HepG2 (cell line): ENCODE results near the gene CNEP1R1. TPM values are rescaled to one million over a fixed set of nuclear protein-coding genes. Genes with fewer than 3 reads are reported as not detected.

Source experiments
- BCL6 ChIP-seq: IDR thresholded peaks from 2 replicates; pipeline ENCODE4 v1.6.1; 2016; ENCODE audit warnings: missing genetic modification reagents, missing compliant biosample characterization
- CBX5 ChIP-seq: sonication (generic); formaldehyde crosslinking; IDR thresholded peaks from 2 replicates; pipeline ENCODE4 v1.4.0; 2020; ENCODE audit warnings: missing genetic modification reagents, borderline replicate concordance
- CEBPG ChIP-seq: IDR thresholded peaks from 2 replicates; pipeline ENCODE4 v1.6.1; 2016
- CTCF ChIP-seq: sonication (generic); formaldehyde crosslinking; IDR thresholded peaks from 2 replicates; pipeline ENCODE4 v1.5.0; 2020; ENCODE audit warnings: mild to moderate bottlenecking, missing genetic modification reagents, moderate library complexity
- DPF2 ChIP-seq: sonication (generic); formaldehyde crosslinking; IDR thresholded peaks from 2 replicates; pipeline ENCODE4 v1.4.0; 2020; ENCODE audit warnings: mild to moderate bottlenecking, low read depth, missing genetic modification reagents, borderline replicate concordance
- FOXK1 ChIP-seq: sonication (generic); formaldehyde crosslinking; IDR thresholded peaks from 2 replicates; pipeline ENCODE4 v1.4.0; 2020; ENCODE audit warnings: low read depth, missing genetic modification reagents, borderline replicate concordance
- FOXK2 ChIP-seq: fragments of 450-650 bp; IDR thresholded peaks from 2 replicates; pipeline ENCODE4 v1.6.1; 2016
- HNRNPL ChIP-seq: fragments of 200-400 bp; formaldehyde crosslinking; IDR thresholded peaks from 2 replicates; pipeline ENCODE4 v1.6.1; 2017; ENCODE audit warnings: mild to moderate bottlenecking, low read depth, low read length
- HOXA9 ChIP-seq: sonication (generic); formaldehyde crosslinking; IDR thresholded peaks from 2 replicates; pipeline ENCODE4 v1.8.1; 2022; ENCODE audit warnings: missing genetic modification reagents, mild to moderate bottlenecking, moderate library complexity, borderline replicate concordance
- MAF1 ChIP-seq: sonication (generic); formaldehyde crosslinking; IDR thresholded peaks from 2 replicates; pipeline ENCODE4 v1.5.0; 2020; ENCODE audit warnings: missing genetic modification reagents, borderline replicate concordance
- MED8 ChIP-seq: sonication (generic); formaldehyde crosslinking; IDR thresholded peaks from 2 replicates; pipeline ENCODE4 v1.8.1; 2023; ENCODE audit warnings: mild to moderate bottlenecking, missing genetic modification reagents; ENCODE audit not compliant: insufficient replicate concordance
- NFE2L2 ChIP-seq: fragments of 150-350 bp; IDR thresholded peaks from 2 replicates; pipeline ENCODE4 v1.6.1; 2014; ENCODE audit warnings: low read length
- PBX2 ChIP-seq: IDR thresholded peaks from 2 replicates; pipeline ENCODE4 v1.6.1; 2016; ENCODE audit warnings: control low read depth
- POGK ChIP-seq: sonication (generic); formaldehyde crosslinking; conservative IDR thresholded peaks from 2 replicates; pipeline ENCODE4 v1.8.0; 2022; ENCODE audit warnings: mild to moderate bottlenecking, moderate library complexity, missing genetic modification reagents
- REL ChIP-seq: sonication (generic); formaldehyde crosslinking; conservative IDR thresholded peaks from 2 replicates; pipeline ENCODE4 v1.8.0; 2022; ENCODE audit warnings: mild to moderate bottlenecking, missing genetic modification reagents, moderate library complexity
- YEATS4 ChIP-seq: sonication (generic); formaldehyde crosslinking; IDR thresholded peaks from 2 replicates; pipeline ENCODE4 v1.4.0; 2020; ENCODE audit warnings: missing genetic modification reagents, borderline replicate concordance
- ZBTB7A ChIP-seq: sonication (generic); formaldehyde crosslinking; IDR thresholded peaks from 2 replicates; pipeline ENCODE4 v1.8.0; 2022; ENCODE audit warnings: mild to moderate bottlenecking, missing genetic modification reagents
- ZNF430 ChIP-seq: sonication (generic); formaldehyde crosslinking; IDR thresholded peaks from 2 replicates; pipeline ENCODE4 v1.9.0; 2021; ENCODE audit warnings: mild to moderate bottlenecking, missing genetic modification reagents
- ZNF484 ChIP-seq: sonication (generic); formaldehyde crosslinking; IDR thresholded peaks from 2 replicates; pipeline ENCODE4 v1.5.1; 2020; ENCODE audit warnings: mild to moderate bottlenecking, low read depth, missing genetic modification reagents, borderline replicate concordance
- ZNF749 ChIP-seq: sonication (generic); formaldehyde crosslinking; IDR thresholded peaks from 2 replicates; pipeline ENCODE4 v1.8.0; 2022; ENCODE audit warnings: mild to moderate bottlenecking, missing genetic modification reagents, moderate library complexity, borderline replicate concordance
- ZNF850 ChIP-seq: sonication (generic); formaldehyde crosslinking; conservative IDR thresholded peaks from 2 replicates; pipeline ENCODE4 v1.9.0; 2021; ENCODE audit warnings: mild to moderate bottlenecking, missing genetic modification reagents
- ZNF879 ChIP-seq: sonication (generic); formaldehyde crosslinking; IDR thresholded peaks from 2 replicates; pipeline ENCODE4 v1.8.1; 2023; ENCODE audit warnings: missing genetic modification reagents
- polyA plus RNA-seq, 8 experiments: library from polyadenylated mRNA; depleted of rRNA in 3 of 8; stranded (reverse) in 7 of 8; unstranded in 1 of 8; fragments of >200 nt; fragmentation: Illumina TruSeq in 4 of 8; extraction: Trizol in 4 of 8; gene quantifications; 2 replicates each; pipeline versions ENCODE4 v1.2.1 to v1.2.3, GENCODE V29; 2011 to 2016; ENCODE audit warnings: low read depth in 4 of 8, missing spikeins in 1 of 8, mixed read lengths in 1 of 8; ENCODE audit not compliant: insufficient read depth in 1 of 8
- total RNA-seq, 5 experiments: library from RNA; depleted of rRNA; stranded (reverse); fragments of >200 nt; fragmentation: Illumina TruSeq; extraction: Trizol; gene quantifications; 2 replicates each; pipeline ENCODE4 v1.2.3, GENCODE V29; 2016; ENCODE audit warnings: low read depth in 1 of 5
- TF ChIP-seq, protein P1 (sequence below): sonication (generic); formaldehyde crosslinking; IDR thresholded peaks from 2 replicates; pipeline ENCODE4 v1.8.1; 2023; ENCODE audit warnings: mild to moderate bottlenecking, moderate library complexity, missing genetic modification reagents

Gene CNEP1R1
- total and polyA plus RNA-seq, 2 of the 13 experiments (the other 11 are each of a cell fraction or from before 2014, with no cell fraction given): 23.6 to 26.8 TPM

- no peak for TF ChIP-seq POGK
- no peak for TF ChIP-seq PBX2 (CRISPR knock-in tag)
- TF ChIP-seq YEATS4 (CRISPR knock-in tag): no peak
- no peak for TF ChIP-seq DPF2
- TF ChIP-seq NFE2L2: no peak
- TF ChIP-seq ZNF850 (CRISPR knock-in tag): no peak
- no peak for TF ChIP-seq ZNF749 (CRISPR knock-in tag)
- TF ChIP-seq FOXK1 (CRISPR knock-in tag): no peak
- no peak for TF ChIP-seq MAF1 (CRISPR knock-in tag)
- no peak for TF ChIP-seq FOXK2
- TF ChIP-seq ZBTB7A: no peak
- TF ChIP-seq ZNF484 (CRISPR knock-in tag): no peak
- peak; percentile 20; the same call in 1 of the 2 replicates for TF ChIP-seq ZNF430 (CRISPR knock-in tag)
- no peak for TF ChIP-seq CTCF (CRISPR knock-in tag)
- peak; percentile 18; the same call in 1 of the 2 replicates for TF ChIP-seq CBX5
- TF ChIP-seq CEBPG: peak; percentile 86
- no peak for TF ChIP-seq HNRNPL
- no peak for TF ChIP-seq MED8 (CRISPR knock-in tag)
- TF ChIP-seq REL: no peak
- TF ChIP-seq, protein P1, sequence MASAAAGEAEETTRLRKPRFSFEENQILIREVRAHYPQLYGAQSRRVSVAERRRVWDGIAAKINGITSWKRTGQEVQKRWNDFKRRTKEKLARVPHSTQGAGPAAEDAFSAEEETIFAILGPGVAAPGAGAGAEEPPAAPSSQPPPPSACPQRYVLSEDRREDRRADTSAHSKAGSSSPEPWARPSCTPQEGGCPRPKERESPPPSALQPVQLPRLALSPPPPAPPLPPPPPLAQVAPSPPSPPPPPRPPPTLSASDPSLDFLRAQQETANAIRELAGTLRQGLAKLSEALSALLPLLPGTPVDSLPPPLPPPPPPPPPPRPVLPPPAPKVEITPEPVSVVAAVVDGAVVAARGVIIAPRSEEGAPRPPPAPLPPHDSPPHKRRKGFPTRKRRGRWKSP (CRISPR knock-in tag): no peak
- no peak for TF ChIP-seq ZNF879 (CRISPR knock-in tag)
- no peak for TF ChIP-seq HOXA9 (CRISPR knock-in tag)
- TF ChIP-seq BCL6 (CRISPR knock-in tag): no peak
Observed at GRCh38 chr16:50040018-50040417, 15.0 kb downstream of the CNEP1R1 start (continued).
